B cell (primary cell): ENCODE results near the gene MAD2L1. TPM values are rescaled to one million over a fixed set of nuclear protein-coding genes. Genes with fewer than 3 reads are reported as not detected.
"Not testable (repeated sequence)": the region's sequence is repeated elsewhere in the genome, so short reads cannot be mapped to it uniquely, and the experiment has no call there.

ENCODE experiments used
- ATAC-seq: fragments of 200-7000 bp; cut with Tn5 transposase; one replicate; pipeline ENCODE4 v1.10.0; 2021; ENCODE audit warnings: low read depth, mild to moderate bottlenecking, moderate number of reproducible peaks, moderate library complexity
- CTCF ChIA-PET: fragments of 350-600 bp; sonication (Branson Sonifier 250); formaldehyde crosslinking; loops from one replicate; lab custom pipeline; 2021; ENCODE audit warnings: antibody characterized with exemption, inconsistent platforms; lab: Charles Lee
- POLR2A ChIA-PET: fragments of 350-600 bp; sonication (Branson Sonifier 250); formaldehyde crosslinking; loops from one replicate; lab custom pipeline; 2021; ENCODE audit warnings: antibody characterized with exemption; lab: Charles Lee
- DNase-seq: peaks from one replicate; pipeline ENCODE4 v3.0.0; 2013
- H2AFZ ChIP-seq: 2 replicates; pipeline ENCODE4 v1.6.1; 2012; ENCODE audit warnings: mild to moderate bottlenecking, low read depth, low read length; ENCODE audit not compliant: insufficient read depth, poor library complexity, severe bottlenecking
- H3K27ac ChIP-seq, 2 donors: 1 replicate in 1 of 2; 2 replicates in 1 of 2; pipeline ENCODE4 v1.5.1; 2012 to 2013; ENCODE audit warnings: low read length in 2 of 2, mild to moderate bottlenecking in 2 of 2, moderate library complexity in 1 of 2
- H3K27me3 ChIP-seq, 4 experiments: fragments of 200-600 bp in 1 of 4; sonication (generic) in 1 of 4; replicated peaks in 1 of 4; 1 replicate in 2 of 4; 2 replicates in 2 of 4; pipeline versions ENCODE4 v1.6.1 to v1.7.0; 2013 to 2016; ENCODE audit warnings: low read length in 3 of 4, mild to moderate bottlenecking in 2 of 4, mixed read lengths in 1 of 4, moderate library complexity in 1 of 4; ENCODE audit not compliant: insufficient read depth in 4 of 4, control insufficient read depth in 3 of 4; ENCODE audit errors: control extremely low read depth in 1 of 4
- H3K36me3 ChIP-seq, 2 experiments: replicated peaks in 1 of 2; 1 replicate in 1 of 2; 2 replicates in 1 of 2; pipeline versions ENCODE4 v1.6.1 to v1.7.1; 2013; ENCODE audit warnings: low read length in 1 of 2; ENCODE audit not compliant: insufficient read depth in 2 of 2, control insufficient read depth in 1 of 2; ENCODE audit errors: control extremely low read depth in 1 of 2, extremely low read depth in 1 of 2
- H3K4me1 ChIP-seq, 2 donors: fragments of 200-600 bp in 1 of 2; sonication (generic) in 1 of 2; 1 replicate in 1 of 2; 2 replicates in 1 of 2; pipeline versions ENCODE4 v1.5.1 to v1.6.1; 2013 to 2017; ENCODE audit warnings: low read length in 2 of 2; ENCODE audit not compliant: control insufficient read depth in 2 of 2, insufficient read depth in 2 of 2
- H3K4me2 ChIP-seq: replicated peaks from 2 replicates; pipeline ENCODE3; 2012; ENCODE audit warnings: mild to moderate bottlenecking, low read depth, low read length; ENCODE audit not compliant: poor library complexity, severe bottlenecking
- H3K4me3 ChIP-seq, 5 experiments: fragments of 200-600 bp in 1 of 5; sonication (generic) in 1 of 5; 1 replicate in 3 of 5; 2 replicates in 2 of 5; pipeline versions ENCODE4 v1.5.1 to v1.7.0; 2011 to 2016; ENCODE audit warnings: low read length in 4 of 5, mild to moderate bottlenecking in 4 of 5, low read depth in 2 of 5, control low read depth in 1 of 5, moderate library complexity in 1 of 5; ENCODE audit not compliant: insufficient read depth in 1 of 5; ENCODE audit errors: control extremely low read depth in 1 of 5, extremely low read depth in 1 of 5
- H3K79me2 ChIP-seq: fragments of 200-600 bp; sonication (generic); one replicate; pipeline ENCODE4 v1.6.0; 2016; ENCODE audit warnings: low read length; ENCODE audit not compliant: control insufficient read depth, insufficient read depth
- H3K9ac ChIP-seq: fragments of 200-600 bp; sonication (generic); 2 replicates; pipeline ENCODE4 v1.6.1; 2017; ENCODE audit warnings: mild to moderate bottlenecking, low read length, moderate library complexity
- H3K9me3 ChIP-seq, 3 donors: one replicate each; pipeline versions ENCODE4 v1.6.1 to v1.7.1; 2013; ENCODE audit warnings: low read length in 2 of 3; ENCODE audit not compliant: control insufficient read depth in 2 of 3, insufficient read depth in 1 of 3; ENCODE audit errors: control extremely low read depth in 1 of 3
- H4K20me1 ChIP-seq: 2 replicates; pipeline ENCODE4 v1.6.0; 2012; ENCODE audit warnings: mild to moderate bottlenecking, low read length; ENCODE audit not compliant: insufficient read depth, control insufficient read depth, poor library complexity, severe bottlenecking
- H3K27ac Mint-ChIP-seq: one replicate; pipeline ENCODE4 v1.8.0; 2021; ENCODE audit warnings: mixed read lengths
- H3K27me3 Mint-ChIP-seq: one replicate; pipeline ENCODE4 v1.8.0; 2021; ENCODE audit warnings: mixed read lengths
- H3K4me1 Mint-ChIP-seq: one replicate; pipeline ENCODE4 v1.8.0; 2021; ENCODE audit warnings: mixed read lengths
- H3K4me3 Mint-ChIP-seq: one replicate; pipeline ENCODE4 v1.8.0; 2021; ENCODE audit warnings: mixed read lengths
- H3K9me3 Mint-ChIP-seq: one replicate; pipeline ENCODE4 v1.8.0; 2022; ENCODE audit warnings: mixed read lengths; ENCODE audit not compliant: insufficient read depth
- EZH2 ChIP-seq: IDR thresholded peaks from 2 replicates; pipeline ENCODE4 v1.6.1; 2012; ENCODE audit warnings: borderline replicate concordance, low read depth, mild to moderate bottlenecking, moderate library complexity, low read length; ENCODE audit not compliant: insufficient read depth, poor library complexity, severe bottlenecking
- whole genome bisulfite sequencing: methylation state at CpG from one replicate; pipeline ENCODE4 v1.1.5; 2013; ENCODE audit warnings: missing lambda C conversion rate; ENCODE audit not compliant: insufficient coverage; 5-methylcytosine and 5-hydroxymethylcytosine counted together
- intact Hi-C: fragments of 100-400 bp; cut with micrococcal nuclease; formaldehyde crosslinking; loops from one replicate; pipeline ENCODE4 v1.10.0; 2022
- polyA plus RNA-seq: library from polyadenylated mRNA; depleted of rRNA; stranded (reverse); fragments of >200 nt; gene quantifications from 2 replicates; pipeline ENCODE4 v1.2.3, GENCODE V29; 2012
- total RNA-seq, 2 donors: library from RNA; stranded (reverse); fragments of 120-200 nt in 1 of 2; gene quantifications; 1 replicate in 1 of 2; 2 replicates in 1 of 2; pipeline versions ENCODE4 v1.2.3 to v1.2.4, GENCODE V29; 2013 to 2022
- TF ChIP-seq, protein P1 (sequence below): fragments of 200-600 bp; IDR thresholded peaks from one replicate; pipeline ENCODE4 v1.8.0; 2022; ENCODE audit warnings: antibody characterized with exemption, mild to moderate bottlenecking

Gene MAD2L1
- total and polyA plus RNA-seq, 2 donors (not counting 1 experiment from before 2014, with no cell fraction given): 1.5 TPM

DNA sequence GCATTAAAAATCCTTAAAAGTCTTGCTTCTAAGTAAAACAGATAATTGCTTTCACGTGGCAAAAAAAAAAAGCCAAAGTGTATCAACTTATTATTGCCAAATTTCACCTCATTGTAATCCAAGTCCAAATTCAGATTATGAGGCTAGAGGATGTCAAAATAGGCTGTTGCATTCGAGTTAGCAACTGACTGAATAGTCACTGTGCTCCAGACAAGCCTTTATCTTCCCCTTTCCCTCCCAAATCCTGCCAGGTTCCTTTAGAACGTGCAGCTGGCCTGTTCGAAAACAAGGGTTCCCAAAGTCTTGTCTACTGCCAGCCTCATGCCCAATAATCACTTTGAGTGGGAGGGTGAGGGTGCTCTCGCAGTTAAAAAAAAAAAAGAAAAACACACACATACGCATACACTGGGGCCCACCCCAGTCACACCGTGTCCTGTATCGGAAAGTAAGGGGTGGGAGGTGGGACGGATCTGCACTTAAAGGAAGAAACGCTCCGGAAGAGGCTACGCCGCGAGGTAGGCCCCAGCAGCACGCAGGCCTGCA is 603 bp downstream of the MAD2L1 start:
- ATAC-seq: no peak

DNA sequence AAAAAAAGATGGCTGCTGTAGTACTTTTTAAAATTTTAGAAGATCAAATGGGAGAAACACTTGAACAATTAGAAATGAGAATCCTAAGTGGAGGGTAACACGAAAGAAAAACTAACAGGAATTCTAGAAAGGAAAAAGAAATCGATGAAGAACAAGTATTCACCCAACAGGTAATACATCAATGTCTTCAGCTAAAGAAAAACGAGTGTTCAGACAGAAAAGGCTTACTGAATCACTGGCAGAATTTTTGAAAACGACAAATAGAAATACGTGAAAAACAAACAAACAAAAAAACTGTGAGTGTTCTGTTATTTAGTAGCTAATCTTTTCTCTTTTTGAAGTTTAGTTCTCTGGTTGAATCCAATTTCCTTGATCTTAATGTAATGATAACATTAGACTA is 1.8 kb downstream of the MAD2L1 start:
- Histone ChIP-seq H3K4me3 (no peak overlapping the region), H3K79me2 (peaks cover 24% of the 10 kb centered on the region), H3K4me1 (peaks cover 15 to 16% of the 10 kb centered on the region in 2 donors), H3K27ac (no peak overlapping the region), H3K4me2 (no peak overlapping the region), H3K9me3 (no peaks in the 10 kb centered on the region), H3K9ac (no peak overlapping the region), H2AFZ (no peak overlapping the region), H3K36me3 (no peaks in the 10 kb centered on the region), H3K27me3 (no peaks in the 10 kb centered on the region), H4K20me1 (no peaks in the 10 kb centered on the region)
- Mint-ChIP-seq H3K27ac (no peak overlapping the region), H3K27me3 (no peaks in the 10 kb centered on the region), H3K4me1 (peaks cover 28% of the 10 kb centered on the region), H3K4me3 (no peak overlapping the region), H3K9me3 (no peaks in the 10 kb centered on the region)
- ATAC-seq: no peak
- intact Hi-C loops: no loop called here
- DNase-seq: no peak
- CTCF ChIA-PET: interaction anchor here (1.0 kb wide), 1 partner anchor 8 kb away, joined by 3 read pairs; no protein-coding TSS in a partner anchor
- POLR2A ChIA-PET: no interaction called here
- TF ChIP-seq, protein P1, sequence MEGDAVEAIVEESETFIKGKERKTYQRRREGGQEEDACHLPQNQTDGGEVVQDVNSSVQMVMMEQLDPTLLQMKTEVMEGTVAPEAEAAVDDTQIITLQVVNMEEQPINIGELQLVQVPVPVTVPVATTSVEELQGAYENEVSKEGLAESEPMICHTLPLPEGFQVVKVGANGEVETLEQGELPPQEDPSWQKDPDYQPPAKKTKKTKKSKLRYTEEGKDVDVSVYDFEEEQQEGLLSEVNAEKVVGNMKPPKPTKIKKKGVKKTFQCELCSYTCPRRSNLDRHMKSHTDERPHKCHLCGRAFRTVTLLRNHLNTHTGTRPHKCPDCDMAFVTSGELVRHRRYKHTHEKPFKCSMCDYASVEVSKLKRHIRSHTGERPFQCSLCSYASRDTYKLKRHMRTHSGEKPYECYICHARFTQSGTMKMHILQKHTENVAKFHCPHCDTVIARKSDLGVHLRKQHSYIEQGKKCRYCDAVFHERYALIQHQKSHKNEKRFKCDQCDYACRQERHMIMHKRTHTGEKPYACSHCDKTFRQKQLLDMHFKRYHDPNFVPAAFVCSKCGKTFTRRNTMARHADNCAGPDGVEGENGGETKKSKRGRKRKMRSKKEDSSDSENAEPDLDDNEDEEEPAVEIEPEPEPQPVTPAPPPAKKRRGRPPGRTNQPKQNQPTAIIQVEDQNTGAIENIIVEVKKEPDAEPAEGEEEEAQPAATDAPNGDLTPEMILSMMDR: no peak
- no peak for TF ChIP-seq EZH2
- WGBS: no CpG with 5 or more reads among the region's 5 CpGs

More for the DNA sequence above, 603 bp downstream of the MAD2L1 start:
- CTCF ChIA-PET: interaction anchor here (1.0 kb wide), 1 partner anchor 9 kb away, joined by 3 read pairs; no protein-coding TSS in a partner anchor
- peaks cover 24% of the 10 kb centered on the region for H3K79me2 ChIP-seq
- TF ChIP-seq EZH2: no peak
- TF ChIP-seq, protein P1: no peak
- H3K36me3 ChIP-seq: no peaks in the 10 kb centered on the region
- H2AFZ ChIP-seq: peak overlapping the region; percentile 96
- H3K4me3 ChIP-seq: peak overlapping the region; percentile 61 to 99 (median 84)
- peak overlapping the region; percentile 96 to 98 for H3K27ac ChIP-seq
- peak overlapping the region; percentile 86 for H3K4me2 ChIP-seq
- H3K9ac ChIP-seq: peak overlapping the region; percentile 99
- POLR2A ChIA-PET: no interaction called here
- intact Hi-C loops: no loop called here
- no peaks in the 10 kb centered on the region for H3K9me3 Mint-ChIP-seq
- no peaks in the 10 kb centered on the region for H3K27me3 ChIP-seq
- H3K4me1 Mint-ChIP-seq: peaks cover 31% of the 10 kb centered on the region
- peak overlapping the region; percentile 99 for H3K27ac Mint-ChIP-seq
- H3K4me1 ChIP-seq: peaks cover 15 to 16% of the 10 kb centered on the region in 2 donors
- H3K27me3 Mint-ChIP-seq: no peaks in the 10 kb centered on the region
- no peaks in the 10 kb centered on the region for H4K20me1 ChIP-seq
- H3K9me3 ChIP-seq: no peaks in the 10 kb centered on the region
- WGBS: 0% methylated on average over 10 of the region's 15 CpGs
- H3K4me3 Mint-ChIP-seq: peak overlapping the region; percentile 98
- no peak for DNase-seq

DNA sequence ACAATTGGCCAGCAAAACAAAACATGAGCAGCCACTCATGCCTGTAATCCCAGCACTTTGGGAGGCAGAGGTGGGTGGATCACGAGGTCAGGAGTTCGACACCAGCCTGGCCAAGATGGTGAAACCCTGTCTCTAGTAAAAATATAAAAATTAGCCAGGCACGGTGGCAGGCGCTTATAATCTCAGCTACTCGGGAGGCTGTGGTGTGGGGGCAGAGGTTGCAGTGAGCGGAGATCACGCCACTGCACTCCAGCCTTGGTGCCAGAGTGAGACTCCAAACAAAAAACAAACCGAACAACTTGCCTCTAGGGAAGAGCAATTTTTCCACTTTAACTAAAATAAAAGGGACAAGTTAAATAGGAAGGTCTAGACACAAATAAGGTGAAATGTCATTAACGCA is 2.9 kb downstream of the MAD2L1 start:
- WGBS: 91% methylated on average over 5 of the region's 9 CpGs
- H3K36me3 ChIP-seq, ATAC-seq, H3K4me3 ChIP-seq, H3K9ac ChIP-seq, H3K27me3 ChIP-seq, CTCF ChIA-PET, H3K27ac ChIP-seq, DNase-seq, intact Hi-C loops, H4K20me1 ChIP-seq, H3K27ac Mint-ChIP-seq, H2AFZ ChIP-seq, H3K9me3 Mint-ChIP-seq, H3K4me2 ChIP-seq, H3K27me3 Mint-ChIP-seq, POLR2A ChIA-PET, H3K4me3 Mint-ChIP-seq, H3K9me3 ChIP-seq: not testable (repeated sequence)
- peaks cover 15 to 16% of the 10 kb centered on the region in 2 donors for H3K4me1 ChIP-seq
- peaks cover 24% of the 10 kb centered on the region for H3K79me2 ChIP-seq
- H3K4me1 Mint-ChIP-seq: peaks cover 24% of the 10 kb centered on the region
